Hepatocyte (in vitro differentiated cells): Measurements from ENCODE around the gene OR3A3. TPM values are rescaled to one million over a fixed set of nuclear protein-coding genes. Genes with fewer than 3 reads are reported as not detected.
"Not testable (repeated sequence)": the region's sequence is repeated elsewhere in the genome, so short reads cannot be mapped to it uniquely, and the experiment has no call there.

Experiments
- DNase-seq: peaks from one replicate; pipeline ENCODE4 v3.0.0-alpha.2; 2016; ENCODE audit warnings: low spot score
- H2AFZ ChIP-seq: fragments of 200-600 bp; sonication (generic); 2 replicates; pipeline ENCODE4 v1.6.0; 2016; ENCODE audit warnings: antibody characterized with exemption, mild to moderate bottlenecking
- H3K27ac ChIP-seq: fragments of 200-600 bp; sonication (generic); 2 replicates; pipeline ENCODE4 v1.5.1; 2016; ENCODE audit warnings: mild to moderate bottlenecking
- H3K27me3 ChIP-seq: fragments of 200-600 bp; sonication (generic); 2 replicates; pipeline ENCODE4 v1.6.1; 2016
- H3K36me3 ChIP-seq: fragments of 200-600 bp; sonication (generic); replicated peaks from 2 replicates; pipeline ENCODE4 v1.5.1; 2016; ENCODE audit warnings: low read depth; ENCODE audit not compliant: insufficient read depth
- H3K4me1 ChIP-seq: fragments of 200-600 bp; sonication (generic); 2 replicates; pipeline ENCODE4 v1.5.1; 2016; ENCODE audit warnings: mild to moderate bottlenecking, moderate library complexity; ENCODE audit not compliant: insufficient read depth
- H3K4me2 ChIP-seq: fragments of 200-600 bp; sonication (generic); 2 replicates; pipeline ENCODE4 v1.6.0; 2016
- H3K4me3 ChIP-seq: fragments of 200-600 bp; sonication (generic); 2 replicates; pipeline ENCODE4 v1.5.1; 2016; ENCODE audit warnings: mild to moderate bottlenecking
- H3K79me2 ChIP-seq: fragments of 200-600 bp; sonication (generic); 2 replicates; pipeline ENCODE4 v1.6.0; 2017; ENCODE audit warnings: mild to moderate bottlenecking
- H3K9me2 ChIP-seq: fragments of 200-600 bp; sonication (generic); replicated peaks from 2 replicates; pipeline ENCODE4 v1.6.0; 2017; ENCODE audit warnings: mild to moderate bottlenecking; ENCODE audit not compliant: insufficient read depth
- H3K9me3 ChIP-seq: fragments of 200-600 bp; sonication (generic); 2 replicates; pipeline ENCODE4 v1.5.1; 2016; ENCODE audit warnings: low read depth, mild to moderate bottlenecking
- H4K20me1 ChIP-seq: fragments of 200-600 bp; sonication (generic); 2 replicates; pipeline ENCODE4 v1.6.0; 2016; ENCODE audit warnings: mild to moderate bottlenecking; ENCODE audit not compliant: insufficient read depth, poor library complexity, severe bottlenecking
- CTCF ChIP-seq: fragments of 200-600 bp; sonication (generic); IDR thresholded peaks from 2 replicates; pipeline ENCODE4 v1.5.1; 2016; ENCODE audit warnings: antibody characterized with exemption, mild to moderate bottlenecking; ENCODE audit not compliant: poor library complexity
- EZH2 ChIP-seq: fragments of 200-600 bp; sonication (generic); IDR thresholded peaks from 2 replicates; pipeline ENCODE4 v1.6.1; 2016; ENCODE audit warnings: antibody characterized with exemption, mild to moderate bottlenecking, borderline replicate concordance
- EZH2phosphoT487 ChIP-seq: fragments of 200-600 bp; sonication (generic); IDR thresholded peaks from one replicate; pipeline ENCODE4 v1.6.1; 2018; ENCODE audit warnings: antibody characterized with exemption, mild to moderate bottlenecking, low read depth, moderate library complexity; ENCODE audit not compliant: unreplicated experiment, severe bottlenecking
- WGBS: methylation state at CpG from one replicate; pipeline ENCODE4 v1.1.6; 2016; ENCODE audit warnings: low lambda C conversion rate; ENCODE audit errors: missing lambda C conversion rate; 5-methylcytosine and 5-hydroxymethylcytosine counted together
- polyA plus RNA-seq: library from polyadenylated mRNA; unstranded; fragments of >200 nt; fragmentation: Nextera tagmentation; extraction: Ambion mirVana; gene quantifications from 2 replicates; pipeline ENCODE4 v1.2.1, GENCODE V29; 2016
- total RNA-seq: library from RNA; depleted of rRNA; stranded (reverse); fragments of >200 nt; gene quantifications from 2 replicates; pipeline ENCODE4 v1.2.3, GENCODE V29; 2014

Gene OR3A3
- total and polyA plus RNA-seq, 2 experiments from 2014 or later, result not detected

GRCh38 chr17:3440451-3440850, 29.3 kb downstream of the OR3A3 start:
- no peak for DNase-seq
- Histone ChIP-seq H4K20me1 (no peaks in the 10 kb centered on the region), H3K4me1 (no peaks in the 10 kb centered on the region), H3K9me2 (no peaks in the 10 kb centered on the region), H3K79me2 (no peaks in the 10 kb centered on the region), H3K27ac (no peak overlapping the region), H3K9me3 (no peaks in the 10 kb centered on the region), H3K4me2 (no peak overlapping the region), H3K27me3 (no peaks in the 10 kb centered on the region), H3K36me3 (no peaks in the 10 kb centered on the region), H3K4me3 (no peak overlapping the region), H2AFZ (no peak overlapping the region)
- no peak for TF ChIP-seq EZH2phosphoT487
- no peak for TF ChIP-seq CTCF
- no peak for TF ChIP-seq EZH2
- WGBS, result 78% methylated on average over 2 of the region's 2 CpGs

- no peaks in the 10 kb centered on the region for H3K79me2 ChIP-seq
- no peaks in the 10 kb centered on the region for H3K9me3 ChIP-seq
- no peaks in the 10 kb centered on the region for H4K20me1 ChIP-seq
- H3K4me1 ChIP-seq, result peaks cover 4% of the 10 kb centered on the region
- no peaks in the 10 kb centered on the region for H3K9me2 ChIP-seq
- peak; percentile 10 for DNase-seq
- TF ChIP-seq CTCF (no peak), EZH2 (no peak), EZH2phosphoT487 (no peak)
- 51% methylated on average over 2 of the region's 2 CpGs for WGBS
- no peak overlapping the region for H3K4me3 ChIP-seq
- no peaks in the 10 kb centered on the region for H3K36me3 ChIP-seq
- H2AFZ ChIP-seq, result no peak overlapping the region
- H3K27me3 ChIP-seq, result no peaks in the 10 kb centered on the region
- H3K4me2 ChIP-seq, result no peak overlapping the region
- H3K27ac ChIP-seq, result no peak overlapping the region
Measured at GRCh38 chr17:3447625-3448024, 36.5 kb downstream of the OR3A3 start.

GRCh38 chr17:3448059-3448665, 37.0 kb downstream of the OR3A3 start:
- Histone ChIP-seq H3K4me2 (no peak overlapping the region), H4K20me1 (no peaks in the 10 kb centered on the region), H3K9me3 (no peaks in the 10 kb centered on the region), H3K27me3 (no peaks in the 10 kb centered on the region), H2AFZ (no peak overlapping the region), H3K4me3 (no peak overlapping the region), H3K79me2 (no peaks in the 10 kb centered on the region), H3K4me1 (peaks cover 4% of the 10 kb centered on the region), H3K9me2 (no peaks in the 10 kb centered on the region), H3K27ac (no peak overlapping the region), H3K36me3 (no peaks in the 10 kb centered on the region)
- TF ChIP-seq CTCF, result no peak
- DNase-seq, result no peak
- 49% methylated on average over 2 of the region's 2 CpGs for WGBS

GRCh38 chr17:3466355-3466754, 55.2 kb downstream of the OR3A3 start:
- H4K20me1 ChIP-seq, H2AFZ ChIP-seq, H3K4me2 ChIP-seq, H3K36me3 ChIP-seq, H3K9me2 ChIP-seq, DNase-seq, H3K4me1 ChIP-seq, H3K9me3 ChIP-seq, H3K27ac ChIP-seq, H3K27me3 ChIP-seq, H3K79me2 ChIP-seq, H3K4me3 ChIP-seq: not testable (repeated sequence)
- WGBS, result 97% methylated on average over 1 of the region's 1 CpG
